Neural crest cell (in vitro differentiated cells): ENCODE results near the gene KREMEN2. TPM values are rescaled to one million over a fixed set of nuclear protein-coding genes. Genes with fewer than 3 reads are reported as not detected.

Experiments
- DNase-seq: peaks from one replicate; pipeline ENCODE4 v3.0.0; 2021; ENCODE audit warnings: low read depth, mixed read lengths, low spot score
- H3K27ac Mint-ChIP-seq: one replicate; pipeline ENCODE4 v1.8.0; 2021; ENCODE audit warnings: mild to moderate bottlenecking, mixed read lengths; ENCODE audit not compliant: unreplicated experiment
- H3K27me3 Mint-ChIP-seq: 2 replicates; pipeline ENCODE4 v1.8.0; 2021; ENCODE audit warnings: low read depth, mild to moderate bottlenecking, mixed read lengths
- H3K36me3 Mint-ChIP-seq: 2 replicates; pipeline ENCODE4 v1.8.0; 2021; ENCODE audit warnings: low read depth, mild to moderate bottlenecking, mixed read lengths
- H3K4me1 Mint-ChIP-seq: 2 replicates; pipeline ENCODE4 v1.8.0; 2021; ENCODE audit warnings: mixed read lengths
- H3K4me3 Mint-ChIP-seq: one replicate; pipeline ENCODE4 v1.8.0; 2021; ENCODE audit warnings: mild to moderate bottlenecking, mixed read lengths
- H3K9me3 Mint-ChIP-seq: 2 replicates; pipeline ENCODE4 v1.8.0; 2021; ENCODE audit warnings: mixed read lengths
- CTCF ChIP-seq: fragments of 200-600 bp; sonication (generic); conservative IDR thresholded peaks from 2 replicates; pipeline ENCODE4 v1.5.0; 2021; ENCODE audit warnings: antibody characterized with exemption, mild to moderate bottlenecking
- total RNA-seq: library from RNA; stranded (reverse); gene quantifications from 2 replicates; pipeline ENCODE4 v1.2.1, GENCODE V29; 2021

KREMEN2 gene
- total RNA-seq, 1 donor from 2014 or later: 1.0 TPM

GRCh38 chr16:2955779-2956578 is 8.1 kb upstream of the KREMEN2 start:
- no peak for TF ChIP-seq CTCF
- H3K36me3 Mint-ChIP-seq: no peaks in the 10 kb centered on the region
- no peaks in the 10 kb centered on the region for H3K4me1 Mint-ChIP-seq
- DNase-seq: no peak
- no peak overlapping the region for H3K27ac Mint-ChIP-seq
- H3K27me3 Mint-ChIP-seq: peaks cover 20% of the 10 kb centered on the region
- no peak overlapping the region for H3K4me3 Mint-ChIP-seq
- no peaks in the 10 kb centered on the region for H3K9me3 Mint-ChIP-seq

GRCh38 chr16:2956579-2956956 is 7.5 kb upstream of the KREMEN2 start:
- Mint-ChIP-seq H3K36me3 (no peaks in the 10 kb centered on the region), H3K9me3 (no peaks in the 10 kb centered on the region), H3K4me3 (no peak overlapping the region), H3K4me1 (no peaks in the 10 kb centered on the region), H3K27ac (no peak overlapping the region), H3K27me3 (peaks cover 22% of the 10 kb centered on the region)
- no peak for DNase-seq
- no peak for TF ChIP-seq CTCF

- Mint-ChIP-seq H3K9me3 (no peaks in the 10 kb centered on the region), H3K4me1 (peaks cover 3% of the 10 kb centered on the region), H3K36me3 (no peaks in the 10 kb centered on the region), H3K27ac (no peak overlapping the region), H3K27me3 (peaks cover 43% of the 10 kb centered on the region), H3K4me3 (no peak overlapping the region)
- DNase-seq: no peak
- TF ChIP-seq CTCF: no peak
These were observed 4.9 kb upstream of the KREMEN2 start for GRCh38 chr16:2959206-2959605.

GRCh38 chr16:2960183-2961010 is 3.7 kb upstream of the KREMEN2 start:
- peaks cover 47% of the 10 kb centered on the region for H3K27me3 Mint-ChIP-seq

More at GRCh38 chr16:2960183-2961010, 3.7 kb upstream of the KREMEN2 start:
- no peak for TF ChIP-seq CTCF
- Mint-ChIP-seq H3K4me3 (peak overlapping the region; percentile 54), H3K27ac (no peak overlapping the region), H3K36me3 (no peaks in the 10 kb centered on the region), H3K4me1 (peaks cover 4% of the 10 kb centered on the region), H3K9me3 (no peaks in the 10 kb centered on the region)
- DNase-seq: no peak
